HG03342 (cell line): ENCODE results near the gene KLHDC3.
"Not testable (repeated sequence)": the region's sequence is repeated elsewhere in the genome, so short reads cannot be mapped to it uniquely, and the experiment has no call there.

ENCODE experiments used
- ATAC-seq: cut with Tn5 transposase; IDR thresholded peaks from one replicate; pipeline ENCODE4 v1.9.1; 2021; ENCODE audit warnings: mild to moderate bottlenecking, moderate library complexity; ENCODE audit not compliant: unreplicated experiment

The KLHDC3 gene

GRCh38 chr6:42988486-42989020, 25.5 kb upstream of the KLHDC3 start:
- ATAC-seq, result no peak

- ATAC-seq, result no peak
These were observed 24.1 kb upstream of the KLHDC3 start for GRCh38 chr6:42989923-42990322.

DNA sequence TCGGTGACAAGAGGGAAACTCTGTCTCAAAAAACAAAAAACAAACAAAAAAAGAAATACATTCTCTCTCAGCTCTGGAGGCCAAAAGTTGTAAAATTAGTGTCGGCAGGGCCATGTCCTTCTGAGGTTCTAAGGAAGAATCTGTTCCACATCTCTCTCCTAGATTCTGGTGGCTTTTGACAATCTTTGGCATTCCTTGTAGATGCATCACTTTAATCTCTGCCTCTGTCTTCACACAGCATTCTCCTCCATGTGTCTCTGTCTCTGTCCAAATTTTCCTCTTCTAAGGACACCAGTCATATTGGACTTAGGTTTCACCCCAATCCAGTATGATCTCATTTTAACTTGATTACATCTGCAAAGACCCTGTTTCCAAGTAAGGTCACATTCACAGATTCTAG, 20.6 kb upstream of the KLHDC3 start:
- no peak for ATAC-seq

DNA sequence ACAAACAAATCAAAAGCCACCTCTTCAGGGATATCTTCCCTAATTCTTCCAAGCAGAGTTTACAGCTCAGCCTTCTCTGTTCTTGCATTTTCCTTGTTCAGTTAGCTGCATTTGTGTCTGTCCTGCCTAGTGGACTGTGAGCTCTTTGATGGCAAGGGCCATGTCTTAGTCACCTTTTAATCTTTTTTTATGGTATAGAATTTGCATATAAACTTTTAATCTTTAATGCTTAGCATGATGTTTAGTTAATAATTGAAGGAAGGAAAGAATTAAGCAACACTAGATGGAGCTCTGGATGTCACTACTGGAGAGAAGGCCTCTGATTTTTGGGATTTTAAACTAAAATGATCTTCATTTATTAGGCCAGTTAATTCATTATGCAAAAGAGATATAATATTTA, 17.5 kb upstream of the KLHDC3 start:
- ATAC-seq, result no peak

DNA sequence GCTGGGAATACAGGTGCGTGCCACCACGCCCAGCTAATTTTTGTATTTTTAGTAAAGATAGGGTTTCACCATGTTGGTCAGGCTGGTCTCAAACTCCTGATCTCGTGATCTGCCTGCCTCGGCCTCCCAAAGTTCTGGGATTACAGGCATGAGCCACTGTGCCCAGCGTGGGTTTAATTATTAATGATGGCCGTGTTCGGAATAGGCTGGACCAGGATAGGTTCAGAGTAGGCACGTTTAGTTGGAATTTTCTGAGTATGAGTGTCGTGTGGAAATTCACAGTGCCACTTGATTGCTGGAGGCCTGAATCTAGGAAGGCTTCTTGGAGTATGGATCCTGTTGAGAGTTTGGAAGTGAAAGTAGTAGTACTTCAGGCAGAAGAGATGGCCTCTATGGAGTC, 15.8 kb upstream of the KLHDC3 start:
- ATAC-seq, result not testable (repeated sequence)

DNA sequence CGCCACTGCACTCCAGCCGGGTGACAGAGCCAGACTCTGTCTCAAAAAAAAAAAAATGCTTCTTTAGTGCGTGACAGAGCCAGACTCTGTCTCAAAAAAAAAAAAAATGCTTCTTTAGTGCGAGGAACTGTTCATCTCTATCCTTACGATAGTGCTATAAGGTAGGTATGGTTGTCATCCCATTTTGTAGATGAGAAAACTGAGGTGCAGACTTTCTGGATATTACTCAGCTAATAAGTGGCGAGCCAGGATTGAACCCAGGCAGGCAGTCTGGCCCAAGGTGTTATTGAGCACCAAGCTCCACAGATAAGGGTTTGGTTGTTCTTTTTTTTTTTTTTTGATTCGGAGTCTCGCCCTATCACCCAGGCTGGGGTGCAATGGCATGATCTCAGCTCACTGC, 12.2 kb upstream of the KLHDC3 start:
- no peak for ATAC-seq

GRCh38 chr6:43005844-43006243, 8.2 kb upstream of the KLHDC3 start:
- ATAC-seq, result no peak

- no peak for ATAC-seq
These were observed 7.8 kb upstream of the KLHDC3 start for GRCh38 chr6:43006251-43006650.

- no peak for ATAC-seq
These were observed 6.9 kb upstream of the KLHDC3 start for GRCh38 chr6:43007126-43007525.

DNA sequence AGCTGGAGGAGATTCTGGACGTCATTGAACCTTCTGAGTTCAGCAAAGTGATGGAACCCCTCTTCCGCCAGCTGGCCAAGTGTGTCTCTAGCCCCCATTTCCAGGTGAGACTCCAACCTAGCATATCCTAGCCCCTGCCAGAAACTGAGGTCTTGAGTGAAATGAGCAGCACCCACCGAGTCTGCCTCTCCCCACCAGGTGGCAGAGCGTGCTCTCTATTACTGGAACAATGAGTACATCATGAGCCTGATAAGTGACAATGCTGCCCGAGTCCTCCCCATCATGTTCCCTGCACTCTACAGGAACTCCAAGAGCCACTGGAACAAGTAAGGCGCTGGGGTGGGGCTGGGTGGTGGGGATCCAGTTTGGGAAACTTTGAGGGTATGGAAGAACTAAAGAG, 4.9 kb upstream of the KLHDC3 start:
- no peak for ATAC-seq

DNA sequence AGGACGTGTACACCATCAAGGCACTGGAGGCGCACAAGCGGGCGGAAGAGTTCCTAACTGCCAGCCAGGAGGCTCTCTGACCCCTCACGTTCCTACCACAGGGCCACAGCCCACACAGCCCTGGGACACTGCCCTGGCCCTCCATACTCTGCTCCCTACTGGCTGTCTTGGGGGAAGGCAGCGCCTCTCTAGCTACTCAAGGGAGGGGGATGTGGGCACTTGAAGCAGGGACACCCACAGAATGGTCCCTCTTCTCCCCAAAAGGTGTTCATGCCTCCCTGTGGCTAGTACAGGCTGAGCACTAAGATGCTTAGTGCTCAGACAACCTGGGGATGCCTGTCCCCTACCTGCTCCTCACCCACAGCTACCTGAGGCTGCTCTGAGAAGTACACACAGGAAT, 2.8 kb upstream of the KLHDC3 start:
- no peak for ATAC-seq

DNA sequence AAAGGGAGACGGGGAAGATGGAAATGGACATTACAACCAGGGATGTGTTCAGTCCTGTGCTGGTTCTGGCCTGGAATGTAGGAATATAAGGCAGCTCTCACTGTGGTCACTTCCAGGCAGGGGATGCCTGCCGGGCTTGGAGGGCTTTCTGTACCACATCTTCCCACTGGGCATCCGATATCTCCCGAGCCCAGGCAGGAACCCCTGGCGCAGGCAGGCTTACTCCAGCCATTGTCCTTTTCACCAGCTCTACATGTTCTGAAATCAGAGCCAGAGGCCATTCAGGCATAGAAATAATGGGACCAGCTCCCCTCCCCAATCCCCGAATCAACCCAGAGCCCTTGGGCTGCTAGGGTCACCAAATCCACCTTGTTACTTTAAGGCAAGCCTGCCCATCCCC, 1.7 kb upstream of the KLHDC3 start:
- ATAC-seq, result no peak

DNA sequence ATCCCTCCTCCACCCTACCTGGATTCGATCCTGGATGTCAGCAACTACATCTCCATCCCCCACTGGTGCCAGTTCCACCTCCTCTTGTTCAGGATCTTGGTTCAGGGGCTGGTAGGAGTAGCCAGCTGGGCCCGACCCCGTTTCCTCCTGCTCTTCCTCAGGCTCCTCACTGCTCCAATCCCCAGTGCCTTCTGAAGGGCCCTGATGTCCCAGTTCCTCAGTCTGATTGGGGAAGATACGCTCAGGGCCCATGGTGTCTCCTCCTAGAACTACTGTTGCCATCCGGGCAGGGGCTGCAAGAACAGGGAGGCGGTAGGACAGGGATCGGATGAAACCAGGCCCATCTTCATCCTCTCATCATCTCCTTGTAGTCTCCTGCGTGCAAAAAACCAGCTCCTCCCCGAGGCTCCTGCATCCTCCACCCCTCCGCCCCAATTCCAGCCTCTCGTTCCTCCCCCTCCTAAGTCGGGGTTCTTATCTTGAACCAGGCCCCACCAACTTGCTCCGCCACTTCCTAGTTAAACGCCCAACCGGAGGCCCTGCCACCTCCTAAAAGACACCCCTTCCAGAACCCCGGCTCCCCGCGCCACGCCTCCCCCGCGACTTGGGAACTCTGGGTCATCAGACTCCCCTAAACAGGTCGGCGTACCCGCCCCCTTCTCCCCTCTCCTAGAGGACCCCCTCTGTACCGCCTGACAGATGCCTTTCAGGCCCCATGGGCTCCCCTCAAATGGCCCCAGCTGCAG, 779 bp upstream of the KLHDC3 start:
- ATAC-seq, result peak; percentile 12

GRCh38 chr6:43014434-43014909, 423 bp downstream of the KLHDC3 start:
- no peak for ATAC-seq

DNA sequence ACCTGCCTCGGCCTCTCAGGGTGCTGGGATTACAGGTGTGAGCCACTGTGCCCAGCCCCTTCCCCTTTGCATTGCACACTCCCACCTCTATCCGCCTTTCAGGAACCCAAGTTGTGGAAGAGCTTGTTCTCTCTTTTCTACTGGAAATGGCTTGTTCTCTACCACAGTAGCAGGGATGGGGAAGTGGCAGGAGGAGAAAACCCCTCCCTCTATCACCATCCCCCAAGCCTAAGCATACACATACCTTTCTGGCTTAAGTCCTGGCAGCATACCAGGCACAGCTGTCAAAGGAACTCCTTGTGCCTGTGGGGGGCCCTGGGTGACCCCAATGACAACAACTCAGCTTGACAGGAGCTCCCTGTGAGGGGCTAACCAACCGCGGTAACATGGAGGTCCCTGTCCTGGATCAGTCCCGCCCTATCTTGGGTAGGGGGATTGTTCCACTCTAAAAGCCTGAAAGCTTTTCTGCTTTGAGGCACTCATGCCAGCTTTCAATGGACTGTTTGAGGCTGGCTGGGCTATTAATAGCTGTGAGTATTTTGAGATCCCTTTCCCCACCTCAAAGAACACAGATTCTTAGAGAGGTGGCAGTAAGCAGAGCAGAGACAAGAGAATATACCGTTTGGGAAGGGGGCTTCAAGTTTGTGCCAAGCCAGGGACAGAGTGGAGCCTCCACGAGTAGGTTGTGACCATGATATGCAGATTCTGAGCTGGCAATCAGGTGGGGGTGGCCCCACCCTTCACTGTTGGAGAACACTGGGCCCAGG, 2.3 kb downstream of the KLHDC3 start:
- no peak for ATAC-seq

DNA sequence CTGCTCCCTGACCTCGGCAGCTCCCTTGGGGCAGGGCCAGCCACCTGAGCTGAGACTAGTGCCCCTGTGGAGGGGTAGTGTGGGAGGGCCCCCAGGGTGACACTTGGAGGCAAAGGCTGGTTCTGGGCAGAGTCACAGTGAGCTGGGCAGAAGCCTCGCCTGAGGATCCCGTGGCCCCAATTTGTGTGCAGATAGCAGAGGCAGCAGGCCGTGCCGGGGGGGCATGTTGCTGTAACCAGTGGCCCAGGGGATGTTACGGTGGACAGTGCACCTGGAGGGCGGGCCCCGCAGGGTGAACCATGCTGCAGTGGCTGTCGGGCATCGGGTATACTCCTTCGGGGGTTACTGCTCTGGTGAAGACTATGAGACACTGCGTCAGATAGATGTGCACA, 2.9 kb downstream of the KLHDC3 start:
- ATAC-seq, result no peak

- ATAC-seq, result no peak
These were observed 5.1 kb downstream of the KLHDC3 start for GRCh38 chr6:43019152-43019551.

GRCh38 chr6:43020052-43020705, 6.1 kb downstream of the KLHDC3 start:
- no peak for ATAC-seq

GRCh38 chr6:43020847-43021246, 6.8 kb downstream of the KLHDC3 start:
- ATAC-seq, result no peak

GRCh38 chr6:43021270-43022047, 7.4 kb downstream of the KLHDC3 start, which contains the start of gene RRP36:
RRP36 (plus strand) TSS chr6:43021623; CDS start chr6:43021655, 32 bp downstream.
- peak; percentile 79 for ATAC-seq

DNA sequence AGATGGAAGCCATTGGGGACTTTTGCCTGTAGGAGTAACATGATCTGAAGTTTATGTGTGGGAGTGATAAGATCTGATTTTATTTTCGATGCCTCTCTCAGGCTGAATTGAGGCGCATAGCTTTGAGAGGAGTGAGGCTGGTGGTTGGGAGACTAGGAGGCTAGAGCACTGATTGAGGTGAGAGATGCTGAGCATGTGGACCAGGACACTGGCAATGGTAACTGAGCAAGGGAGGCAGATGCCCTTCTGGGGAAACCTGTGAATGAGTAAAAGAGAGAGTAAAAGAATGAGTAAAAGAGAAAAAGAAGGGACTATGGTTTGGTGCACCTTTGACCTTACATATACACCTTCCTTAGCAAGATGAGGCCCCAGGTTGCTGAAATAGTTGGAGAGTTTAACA, 10.4 kb downstream of the KLHDC3 start:
- ATAC-seq, result no peak
